Measurements from ENCODE around the gene TMEM131L.

The TMEM131L gene

DNA sequence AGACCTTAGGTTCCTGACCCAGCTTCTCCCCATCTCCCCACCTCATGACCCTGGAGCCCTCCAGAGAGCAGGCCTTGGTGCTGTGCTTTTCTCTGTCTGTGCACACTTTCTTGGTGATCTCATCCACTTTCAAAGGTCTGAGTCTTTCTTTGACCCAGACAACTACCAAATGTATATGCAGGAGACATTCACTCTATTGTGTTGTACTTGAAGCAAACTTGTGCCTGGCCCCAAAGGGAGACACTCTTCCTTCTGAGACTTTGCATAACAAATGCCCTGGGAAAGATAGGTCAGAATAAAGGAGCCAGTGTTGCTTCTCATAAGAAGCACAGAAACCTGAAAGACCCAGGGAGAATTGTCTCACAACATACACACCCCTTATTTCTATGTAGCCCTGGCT, 163.6 kb downstream of the TMEM131L start:
- no peak overlapping the region for H3K27ac ChIP-seq
- TF ChIP-seq ZFX (IDR thresholded peaks at IDR 0.05; ENCODE audit: borderline replicate concordance) = no peak
- TF ChIP-seq, protein P1, sequence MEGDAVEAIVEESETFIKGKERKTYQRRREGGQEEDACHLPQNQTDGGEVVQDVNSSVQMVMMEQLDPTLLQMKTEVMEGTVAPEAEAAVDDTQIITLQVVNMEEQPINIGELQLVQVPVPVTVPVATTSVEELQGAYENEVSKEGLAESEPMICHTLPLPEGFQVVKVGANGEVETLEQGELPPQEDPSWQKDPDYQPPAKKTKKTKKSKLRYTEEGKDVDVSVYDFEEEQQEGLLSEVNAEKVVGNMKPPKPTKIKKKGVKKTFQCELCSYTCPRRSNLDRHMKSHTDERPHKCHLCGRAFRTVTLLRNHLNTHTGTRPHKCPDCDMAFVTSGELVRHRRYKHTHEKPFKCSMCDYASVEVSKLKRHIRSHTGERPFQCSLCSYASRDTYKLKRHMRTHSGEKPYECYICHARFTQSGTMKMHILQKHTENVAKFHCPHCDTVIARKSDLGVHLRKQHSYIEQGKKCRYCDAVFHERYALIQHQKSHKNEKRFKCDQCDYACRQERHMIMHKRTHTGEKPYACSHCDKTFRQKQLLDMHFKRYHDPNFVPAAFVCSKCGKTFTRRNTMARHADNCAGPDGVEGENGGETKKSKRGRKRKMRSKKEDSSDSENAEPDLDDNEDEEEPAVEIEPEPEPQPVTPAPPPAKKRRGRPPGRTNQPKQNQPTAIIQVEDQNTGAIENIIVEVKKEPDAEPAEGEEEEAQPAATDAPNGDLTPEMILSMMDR (IDR thresholded peaks at IDR 0.05) = no peak

DNA sequence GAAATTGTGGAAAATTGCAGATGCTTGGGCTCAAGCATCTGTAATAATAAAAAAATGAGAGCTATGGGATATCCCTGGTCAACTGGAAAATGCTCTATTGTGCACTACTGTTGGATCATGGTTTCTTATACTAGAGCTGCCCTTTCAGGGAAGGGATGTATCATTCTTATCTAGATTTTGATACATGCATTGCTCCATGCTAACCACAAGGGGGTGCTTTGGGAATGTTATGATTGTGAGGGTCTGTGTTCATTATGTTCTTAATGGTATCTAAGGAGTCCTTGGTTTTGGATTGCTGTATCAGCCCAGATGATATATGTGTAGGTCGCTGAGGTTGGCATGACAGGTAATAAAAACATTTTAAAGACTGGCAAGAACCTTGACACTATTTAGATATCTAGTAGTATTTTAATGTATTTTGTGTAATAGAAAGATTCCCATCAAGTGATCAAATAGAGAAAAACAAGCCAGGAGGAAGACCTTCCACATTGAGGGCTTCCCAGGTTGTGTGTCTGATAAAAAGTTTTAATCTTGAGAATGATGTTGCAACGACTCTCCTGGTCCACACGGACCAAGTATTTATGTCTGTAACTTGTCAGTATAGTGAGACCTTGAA, 168.7 kb downstream of the TMEM131L start:
- no peak overlapping the region for H3K27ac ChIP-seq
- TF ChIP-seq, protein P1 (IDR thresholded peaks at IDR 0.05) = peak; percentile 69
- TF ChIP-seq ZFX (IDR thresholded peaks at IDR 0.05; ENCODE audit: borderline replicate concordance) = no peak

DNA sequence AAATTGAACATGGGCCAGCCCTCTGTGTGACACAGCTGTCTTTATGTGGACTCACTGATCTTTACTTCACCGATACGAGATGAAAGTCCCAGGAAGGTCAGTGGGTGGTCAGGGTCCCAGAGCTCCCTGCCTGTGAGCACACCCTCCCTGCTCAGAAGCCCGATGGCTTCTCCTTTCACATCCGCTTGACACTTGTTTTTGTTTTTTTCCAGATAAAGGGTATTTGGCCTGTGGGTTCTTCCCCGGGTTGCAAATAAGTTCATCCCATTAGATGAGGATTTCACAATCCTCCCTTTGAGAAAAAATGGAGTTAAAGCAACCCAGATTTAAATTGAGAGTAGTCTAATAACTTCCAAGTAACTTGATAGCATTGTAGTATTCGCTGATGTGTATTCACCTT, 169.7 kb downstream of the TMEM131L start:
- H3K27ac ChIP-seq = no peak overlapping the region
- no peak for TF ChIP-seq ZFX (IDR thresholded peaks at IDR 0.05; ENCODE audit: borderline replicate concordance)
- TF ChIP-seq, protein P1 (IDR thresholded peaks at IDR 0.05) = no peak

DNA sequence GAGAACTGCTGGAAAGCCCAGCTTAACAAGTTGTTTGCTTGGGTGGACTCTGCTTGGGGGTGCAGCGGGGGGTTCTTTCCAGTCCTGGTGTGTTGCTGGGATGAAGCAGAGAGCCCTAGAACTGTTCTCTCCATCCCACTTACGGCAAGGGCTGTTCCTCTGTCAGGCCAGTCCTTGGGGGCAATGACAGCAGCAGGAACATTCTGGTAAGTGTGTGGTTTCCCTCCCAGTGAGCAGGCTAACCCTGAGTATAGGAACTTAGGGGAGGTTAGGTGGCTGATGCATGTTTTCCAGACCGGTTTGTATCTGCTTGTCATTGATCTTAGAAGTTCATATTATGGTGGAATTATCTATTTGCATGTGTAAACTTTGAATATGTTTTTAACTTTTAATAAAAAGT, 171.0 kb downstream of the TMEM131L start:
- no peak overlapping the region for H3K27ac ChIP-seq
- TF ChIP-seq, protein P1 (IDR thresholded peaks at IDR 0.05) = no peak
- no peak for TF ChIP-seq ZFX (IDR thresholded peaks at IDR 0.05; ENCODE audit: borderline replicate concordance)

DNA sequence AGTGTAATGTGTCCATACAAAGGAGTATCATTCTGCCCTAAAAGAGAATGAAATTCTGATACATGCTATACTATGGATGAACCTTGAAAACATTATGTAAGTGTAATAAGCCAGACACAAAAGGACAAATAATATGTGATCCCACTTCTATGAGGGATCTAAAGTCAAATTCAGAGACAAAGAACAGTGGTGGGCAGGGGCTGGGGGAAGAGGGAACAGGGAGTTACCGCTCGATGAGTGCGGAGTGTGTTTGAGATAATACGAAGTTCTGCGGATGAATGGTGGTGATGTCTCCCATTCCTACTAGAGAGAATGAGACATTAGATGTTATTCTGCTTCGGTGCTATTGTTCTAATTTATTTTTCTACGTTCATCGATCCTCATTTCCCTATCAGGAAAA, 171.9 kb downstream of the TMEM131L start:
- TF ChIP-seq, protein P1 (IDR thresholded peaks at IDR 0.05) = no peak
- no peak for TF ChIP-seq ZFX (IDR thresholded peaks at IDR 0.05; ENCODE audit: borderline replicate concordance)
- no peak overlapping the region for H3K27ac ChIP-seq

DNA sequence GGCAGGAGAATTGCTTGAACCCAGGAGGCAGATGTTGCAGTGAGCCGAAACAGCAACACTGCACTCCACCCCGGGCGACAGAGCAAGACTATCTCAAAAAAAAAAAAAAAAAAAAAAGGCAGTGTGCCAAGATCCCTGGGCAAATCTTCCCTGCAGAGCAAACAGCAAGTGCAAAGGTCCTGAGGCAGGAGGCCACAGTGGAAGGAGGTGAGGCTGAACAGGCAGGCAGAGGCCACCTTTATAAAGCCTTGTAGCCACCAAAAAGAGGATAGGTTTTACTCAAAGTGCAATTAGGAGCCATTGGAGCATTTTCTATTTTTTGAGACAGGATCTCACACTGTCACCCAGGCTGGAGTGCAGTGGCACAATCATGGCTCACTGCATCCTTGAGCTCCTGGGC, 172.8 kb downstream of the TMEM131L start:
- TF ChIP-seq, protein P1 (IDR thresholded peaks at IDR 0.05) = no peak
- no peak for TF ChIP-seq ZFX (IDR thresholded peaks at IDR 0.05; ENCODE audit: borderline replicate concordance)
- no peak overlapping the region for H3K27ac ChIP-seq

DNA sequence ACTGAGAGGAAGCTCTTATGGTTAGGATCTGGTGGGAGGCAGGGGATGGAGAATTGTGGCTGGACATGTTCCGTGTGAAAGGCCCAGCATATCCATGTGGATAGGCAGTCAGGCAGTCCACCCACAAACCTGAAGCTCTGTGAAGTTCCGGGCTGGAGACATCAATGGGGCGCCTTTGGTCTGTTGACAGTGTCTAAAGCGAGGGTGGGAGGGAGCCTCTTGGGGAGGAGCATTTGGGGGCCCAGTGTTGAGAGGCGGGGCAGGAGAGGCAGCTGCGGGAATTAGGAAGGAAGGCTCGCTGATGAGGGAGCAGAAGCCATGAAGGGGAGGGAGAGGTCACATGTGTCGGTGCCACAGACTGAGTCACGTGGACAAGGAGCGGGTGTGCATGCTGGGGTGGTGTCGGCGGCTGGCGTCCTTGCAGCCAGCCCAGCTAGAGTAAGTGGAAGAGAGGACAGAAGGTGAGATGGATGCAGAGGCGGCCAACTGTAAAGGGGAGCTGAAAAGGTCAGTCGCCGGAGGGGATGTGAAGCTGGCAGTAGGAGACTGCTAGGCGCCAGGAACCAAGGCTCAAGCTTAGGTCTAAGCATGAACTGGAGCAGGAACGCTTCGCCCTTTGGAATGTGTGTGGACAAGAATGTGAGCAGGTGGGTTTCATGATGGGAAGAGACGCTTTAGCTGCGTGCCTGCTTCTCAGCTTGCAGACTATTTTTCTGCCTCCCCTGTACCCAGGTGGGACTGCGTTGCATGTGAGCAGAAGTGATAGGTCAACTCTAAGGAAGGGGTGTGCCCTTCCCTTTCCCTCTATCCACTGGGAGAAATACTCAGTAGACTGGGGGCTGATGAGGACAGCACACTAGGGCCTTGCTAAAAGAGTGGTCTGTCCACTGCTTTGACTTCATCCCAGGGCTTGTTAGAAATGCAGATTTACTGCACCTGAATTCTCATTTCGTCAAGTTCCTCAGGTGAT, 174.0 kb downstream of the TMEM131L start:
- H3K27ac ChIP-seq = no peak overlapping the region
- TF ChIP-seq, protein P1 (IDR thresholded peaks at IDR 0.05) = no peak
- no peak for TF ChIP-seq ZFX (IDR thresholded peaks at IDR 0.05; ENCODE audit: borderline replicate concordance)
